K562 (cell line): ENCODE measurements around the gene BCL2L13. TPM values are rescaled to one million over a fixed set of nuclear protein-coding genes. Genes with fewer than 3 reads are reported as not detected.

Experiments used
- ARID2 ChIP-seq: fragments of 450-650 bp; IDR thresholded peaks from 2 replicates; pipeline ENCODE4 v1.6.1; 2017; ENCODE audit warnings: antibody characterized with exemption, mild to moderate bottlenecking
- CHAMP1 ChIP-seq: fragments of 450-650 bp; IDR thresholded peaks from 2 replicates; pipeline ENCODE4 v1.6.1; 2016; ENCODE audit warnings: mild to moderate bottlenecking
- CREB1 ChIP-seq, 2 experiments: sonication (generic) in 1 of 2; formaldehyde crosslinking in 1 of 2; IDR thresholded peaks; 2 replicates each; pipeline versions ENCODE4 v1.6.1 to v1.8.0; 2012 to 2022; ENCODE audit warnings: inconsistent platforms in 1 of 2, mild to moderate bottlenecking in 1 of 2, missing genetic modification reagents in 1 of 2, moderate library complexity in 1 of 2
- DIDO1 ChIP-seq: fragments of 450-650 bp; IDR thresholded peaks from 2 replicates; pipeline ENCODE4 v1.6.1; 2016; ENCODE audit warnings: low read depth, missing biosample characterization, missing genetic modification characterization
- ESRRB ChIP-seq: fragments of 250-450 bp; sonication (Bioruptor Pico); IDR thresholded peaks from 2 replicates; pipeline ENCODE4 v1.5.0; 2020; ENCODE audit warnings: mild to moderate bottlenecking, moderate library complexity, borderline replicate concordance
- HIVEP1 ChIP-seq: fragments of 250-450 bp; sonication (Bioruptor Pico); IDR thresholded peaks from 2 replicates; pipeline ENCODE4 v1.4.0; 2020; ENCODE audit warnings: mild to moderate bottlenecking
- KLF6 ChIP-seq: fragments of 250-450 bp; sonication (Bioruptor Pico); IDR thresholded peaks from 2 replicates; pipeline ENCODE4 v1.4.0; 2020; ENCODE audit warnings: mild to moderate bottlenecking, moderate library complexity, borderline replicate concordance
- NCOA4 ChIP-seq: fragments of 450-650 bp; IDR thresholded peaks from 2 replicates; pipeline ENCODE4 v1.6.1; 2018; ENCODE audit warnings: mild to moderate bottlenecking; ENCODE audit not compliant: partially characterized antibody
- PRMT5 ChIP-seq: sonication (generic); formaldehyde crosslinking; IDR thresholded peaks from 2 replicates; pipeline ENCODE4 v1.5.0; 2020; ENCODE audit warnings: missing genetic modification reagents
- RREB1 ChIP-seq: fragments of 250-450 bp; sonication (Bioruptor Pico); IDR thresholded peaks from 2 replicates; pipeline ENCODE4 v1.4.0; 2020
- SMARCA4 ChIP-seq: fragments of 450-650 bp; IDR thresholded peaks from 2 replicates; pipeline ENCODE4 v1.6.1; 2016
- TCFL5 ChIP-seq: fragments of 250-450 bp; sonication (Bioruptor Pico); conservative IDR thresholded peaks from 2 replicates; pipeline ENCODE4 v1.6.1; 2021; ENCODE audit warnings: mild to moderate bottlenecking, moderate library complexity, matching md5 sums
- TEAD1 ChIP-seq, 2 experiments: fragments of 450-650 bp in 1 of 2; sonication (generic) in 1 of 2; formaldehyde crosslinking; IDR thresholded peaks; 2 replicates each; pipeline versions ENCODE4 v1.4.0 to v1.8.0; 2020 to 2022; ENCODE audit warnings: mild to moderate bottlenecking in 2 of 2, missing genetic modification reagents in 1 of 2
- TEAD2 ChIP-seq: fragments of 450-650 bp; IDR thresholded peaks from 2 replicates; pipeline ENCODE4 v1.6.1; 2016; ENCODE audit warnings: missing genetic modification characterization, control low read depth, missing compliant biosample characterization
- TEAD4 ChIP-seq, 2 experiments: sonication (generic) in 1 of 2; formaldehyde crosslinking in 1 of 2; IDR thresholded peaks; 2 replicates each; pipeline versions ENCODE4 v1.6.1 to v1.8.0; 2012 to 2022; ENCODE audit warnings: borderline replicate concordance in 1 of 2, inconsistent platforms in 1 of 2, low read length in 1 of 2, mild to moderate bottlenecking in 1 of 2, missing genetic modification reagents in 1 of 2
- ZEB2 ChIP-seq: fragments of 450-650 bp; IDR thresholded peaks from 2 replicates; pipeline ENCODE4 v1.6.1; 2016
- ZNF197 ChIP-seq: fragments of 200-800 bp; sonication (Bioruptor generic); IDR thresholded peaks from 2 replicates; pipeline ENCODE4 v1.6.1; 2016; ENCODE audit warnings: low read depth, missing genetic modification characterization, missing compliant biosample characterization
- polyA plus RNA-seq, 8 experiments: library from polyadenylated mRNA; depleted of rRNA in 4 of 8; stranded (reverse) in 5 of 8; unstranded in 3 of 8; fragments of >200 nt; fragmentation: Nextera tagmentation in 2 of 8; fragmentation: Illumina TruSeq in 1 of 8; extraction: Ambion mirVana in 2 of 8; extraction: Trizol in 1 of 8; gene quantifications; 2 replicates each; pipeline versions ENCODE4 v1.2.1 to v1.2.3, GENCODE V29; 2011 to 2014; ENCODE audit warnings: inconsistent platforms in 1 of 8, missing spikeins in 1 of 8
- total RNA-seq, 7 experiments: library from RNA; depleted of rRNA in 6 of 7; stranded (reverse); fragments of >200 nt in 6 of 7; fragmentation: Illumina TruSeq in 2 of 7; extraction: Trizol in 2 of 7; gene quantifications; 2 replicates each; pipeline versions ENCODE4 v1.2.1 to v1.2.3, GENCODE V29; 2011 to 2021; ENCODE audit warnings: low replicate concordance in 1 of 7
- TF ChIP-seq, protein P1 (sequence below): IDR thresholded peaks from 2 replicates; pipeline ENCODE4 v1.6.1; 2011; ENCODE audit warnings: borderline replicate concordance, low read depth, mild to moderate bottlenecking, moderate library complexity, low read length; ENCODE audit not compliant: insufficient read depth, poor library complexity, severe bottlenecking

Gene BCL2L13
- total and polyA plus RNA-seq, 9 of the 15 experiments (the other 6 are each of a cell fraction or from before 2014, with no cell fraction given), result 41.5 to 63.4 (median 56.5) TPM

DNA sequence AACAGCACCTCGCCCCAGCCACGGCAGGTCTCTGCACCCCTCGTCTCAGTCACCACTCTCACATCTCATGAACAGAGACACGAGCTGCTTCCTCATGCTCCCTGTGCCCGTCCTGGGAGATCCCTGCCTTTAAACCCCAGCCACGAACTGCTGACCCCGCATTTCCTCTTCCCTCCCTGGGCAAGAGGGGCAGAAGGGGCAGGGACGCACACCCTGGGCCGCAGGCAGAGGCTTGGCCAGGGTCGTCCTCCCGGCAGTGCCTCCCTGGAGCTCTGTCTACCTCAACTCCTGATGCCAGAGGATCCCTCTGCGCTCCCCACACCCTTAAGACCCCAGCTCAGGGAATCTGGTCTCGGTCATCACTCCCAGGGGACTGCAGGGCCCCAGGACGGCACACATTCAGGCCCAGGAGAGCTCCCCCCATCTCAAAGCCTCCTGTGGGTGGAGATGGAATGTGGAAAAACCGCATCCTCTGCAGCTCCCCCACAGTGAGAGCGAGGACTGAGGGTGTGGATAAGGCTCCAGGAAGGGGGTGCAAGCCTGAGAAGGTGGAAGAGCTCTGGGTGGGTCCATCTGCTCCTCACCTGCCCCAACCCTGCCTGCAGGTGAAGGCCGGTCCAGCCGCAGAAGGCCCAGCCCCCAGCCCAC, 134.5 kb downstream of the BCL2L13 start (continued):
- no peak for TF ChIP-seq RREB1
- TF ChIP-seq ESRRB (CRISPR knock-in tag), result no peak
- no peak for TF ChIP-seq ARID2
- no peak for TF ChIP-seq HIVEP1 (CRISPR knock-in tag)
- TF ChIP-seq, protein P1, sequence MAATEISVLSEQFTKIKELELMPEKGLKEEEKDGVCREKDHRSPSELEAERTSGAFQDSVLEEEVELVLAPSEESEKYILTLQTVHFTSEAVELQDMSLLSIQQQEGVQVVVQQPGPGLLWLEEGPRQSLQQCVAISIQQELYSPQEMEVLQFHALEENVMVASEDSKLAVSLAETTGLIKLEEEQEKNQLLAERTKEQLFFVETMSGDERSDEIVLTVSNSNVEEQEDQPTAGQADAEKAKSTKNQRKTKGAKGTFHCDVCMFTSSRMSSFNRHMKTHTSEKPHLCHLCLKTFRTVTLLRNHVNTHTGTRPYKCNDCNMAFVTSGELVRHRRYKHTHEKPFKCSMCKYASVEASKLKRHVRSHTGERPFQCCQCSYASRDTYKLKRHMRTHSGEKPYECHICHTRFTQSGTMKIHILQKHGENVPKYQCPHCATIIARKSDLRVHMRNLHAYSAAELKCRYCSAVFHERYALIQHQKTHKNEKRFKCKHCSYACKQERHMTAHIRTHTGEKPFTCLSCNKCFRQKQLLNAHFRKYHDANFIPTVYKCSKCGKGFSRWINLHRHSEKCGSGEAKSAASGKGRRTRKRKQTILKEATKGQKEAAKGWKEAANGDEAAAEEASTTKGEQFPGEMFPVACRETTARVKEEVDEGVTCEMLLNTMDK, result no peak
- no peak for TF ChIP-seq CREB1 (IDR thresholded peaks at IDR 0.05)
- TF ChIP-seq CREB1 (CRISPR knock-in tag; IDR thresholded peaks at IDR 0.05), result no peak
- no peak for TF ChIP-seq CHAMP1
- TF ChIP-seq PRMT5 (CRISPR knock-in tag), result no peak
- no peak for TF ChIP-seq DIDO1 (tag)
- TF ChIP-seq TCFL5 (CRISPR knock-in tag), result no peak
- TF ChIP-seq TEAD1 (CRISPR knock-in tag; IDR thresholded peaks at IDR 0.05), result peak; percentile 86 to 97
- TF ChIP-seq TEAD4 (IDR thresholded peaks at IDR 0.05; ENCODE audit: low read length), result peak; percentile 85
- TF ChIP-seq TEAD4 (CRISPR knock-in tag; IDR thresholded peaks at IDR 0.05; ENCODE audit: borderline replicate concordance), result peak; percentile 79; the same call in 1 of the 2 replicates
- no peak for TF ChIP-seq TEAD2 (tag)
- no peak for TF ChIP-seq SMARCA4
- TF ChIP-seq KLF6 (CRISPR knock-in tag), result no peak
- no peak for TF ChIP-seq ZNF197 (CRISPR knock-in tag)
- 0 out of 2 replicates have a peak, but pooled peaks have one; percentile 15 for TF ChIP-seq ZEB2
- TF ChIP-seq NCOA4, result no peak
